Epithelial cell of proximal tubule (primary cell): Measurements from ENCODE around the gene TMEM150A. TPM values are rescaled to one million over a fixed set of nuclear protein-coding genes. Genes with fewer than 3 reads are reported as not detected.
A peak's percentile ranks its signal among the peaks of the same experiment; 100 is the strongest.
"Not testable (repeated sequence)": the region's sequence is repeated elsewhere in the genome, so short reads cannot be mapped to it uniquely, and the experiment has no call there.

Experiments used
- DNase-seq: peaks from one replicate; pipeline ENCODE4 v3.0.0-alpha.2; 2011; ENCODE audit warnings: low read depth
- H3K4me3 ChIP-seq: 2 replicates; pipeline ENCODE4 v1.5.1; 2011; ENCODE audit warnings: low read depth, mild to moderate bottlenecking, low read length
- total RNA-seq: library from RNA; depleted of rRNA; stranded (reverse); fragments of >200 nt; gene quantifications from 2 replicates; pipeline ENCODE4 v1.2.3, GENCODE V29; 2015
- TF ChIP-seq, protein P1 (sequence below): conservative IDR thresholded peaks from 2 replicates; pipeline ENCODE4 v1.5.1; 2012; ENCODE audit warnings: low read depth, mild to moderate bottlenecking, low read length

The TMEM150A gene
- total RNA-seq, 1 donor from 2014 or later = 7.4 TPM

DNA sequence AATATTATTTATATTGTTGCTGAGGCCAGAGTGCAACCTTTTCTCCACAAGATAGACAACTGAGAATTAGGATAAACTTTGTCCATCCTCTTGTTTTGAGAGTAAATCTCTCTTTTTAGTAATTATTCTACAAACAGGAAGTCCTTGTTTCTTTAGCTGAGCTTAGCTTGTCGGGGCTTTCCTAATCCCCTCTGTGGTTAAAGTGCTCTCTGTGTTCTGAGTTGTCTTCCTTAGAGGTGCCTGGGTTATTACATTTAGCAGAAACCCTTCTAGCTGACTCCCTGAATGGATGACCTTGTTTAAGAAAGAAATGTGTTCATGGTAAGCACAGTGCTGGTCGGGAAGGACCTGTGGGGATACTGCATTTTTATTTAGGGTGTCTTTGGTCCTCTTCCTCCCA lies 26.2 kb upstream of the TMEM150A start:
- TF ChIP-seq, protein P1, sequence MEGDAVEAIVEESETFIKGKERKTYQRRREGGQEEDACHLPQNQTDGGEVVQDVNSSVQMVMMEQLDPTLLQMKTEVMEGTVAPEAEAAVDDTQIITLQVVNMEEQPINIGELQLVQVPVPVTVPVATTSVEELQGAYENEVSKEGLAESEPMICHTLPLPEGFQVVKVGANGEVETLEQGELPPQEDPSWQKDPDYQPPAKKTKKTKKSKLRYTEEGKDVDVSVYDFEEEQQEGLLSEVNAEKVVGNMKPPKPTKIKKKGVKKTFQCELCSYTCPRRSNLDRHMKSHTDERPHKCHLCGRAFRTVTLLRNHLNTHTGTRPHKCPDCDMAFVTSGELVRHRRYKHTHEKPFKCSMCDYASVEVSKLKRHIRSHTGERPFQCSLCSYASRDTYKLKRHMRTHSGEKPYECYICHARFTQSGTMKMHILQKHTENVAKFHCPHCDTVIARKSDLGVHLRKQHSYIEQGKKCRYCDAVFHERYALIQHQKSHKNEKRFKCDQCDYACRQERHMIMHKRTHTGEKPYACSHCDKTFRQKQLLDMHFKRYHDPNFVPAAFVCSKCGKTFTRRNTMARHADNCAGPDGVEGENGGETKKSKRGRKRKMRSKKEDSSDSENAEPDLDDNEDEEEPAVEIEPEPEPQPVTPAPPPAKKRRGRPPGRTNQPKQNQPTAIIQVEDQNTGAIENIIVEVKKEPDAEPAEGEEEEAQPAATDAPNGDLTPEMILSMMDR = no peak
- no peak overlapping the region for H3K4me3 ChIP-seq
- no peak for DNase-seq

- no peak for DNase-seq
- TF ChIP-seq, protein P1 = no peak
These were observed 21.5 kb upstream of the TMEM150A start for GRCh38 chr2:85623991-85624390.

DNA sequence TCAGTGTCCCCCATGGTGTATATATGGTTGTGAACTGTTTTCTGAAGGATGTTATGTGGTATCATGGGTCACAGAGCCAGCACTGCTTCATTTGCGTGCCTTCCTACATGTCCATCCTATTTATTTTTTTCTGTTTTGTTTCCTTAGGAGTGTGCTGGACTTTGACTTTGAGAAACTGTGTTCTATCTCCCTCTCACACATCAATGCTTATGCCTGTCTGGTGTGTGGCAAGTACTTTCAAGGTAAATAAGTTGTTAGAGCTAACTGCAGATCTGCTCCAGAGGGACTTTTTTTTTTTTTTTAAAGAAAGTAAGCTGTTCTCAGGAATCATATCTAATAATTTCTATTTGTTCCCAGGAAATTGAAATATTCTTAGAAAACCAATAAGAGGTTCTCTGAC lies 18.8 kb upstream of the TMEM150A start:
- DNase-seq = no peak
- TF ChIP-seq, protein P1 = no peak
- H3K4me3 ChIP-seq = no peak overlapping the region

More at GRCh38 chr2:85623991-85624390, 21.5 kb upstream of the TMEM150A start:
- H3K4me3 ChIP-seq = no peak overlapping the region

GRCh38 chr2:85619617-85620016 lies 17.1 kb upstream of the TMEM150A start:
- no peak overlapping the region for H3K4me3 ChIP-seq
- TF ChIP-seq, protein P1 = no peak
- no peak for DNase-seq

GRCh38 chr2:85617723-85618122 lies 15.2 kb upstream of the TMEM150A start:
- peak overlapping the region; percentile 93 for H3K4me3 ChIP-seq
- DNase-seq = not testable (repeated sequence)

DNA sequence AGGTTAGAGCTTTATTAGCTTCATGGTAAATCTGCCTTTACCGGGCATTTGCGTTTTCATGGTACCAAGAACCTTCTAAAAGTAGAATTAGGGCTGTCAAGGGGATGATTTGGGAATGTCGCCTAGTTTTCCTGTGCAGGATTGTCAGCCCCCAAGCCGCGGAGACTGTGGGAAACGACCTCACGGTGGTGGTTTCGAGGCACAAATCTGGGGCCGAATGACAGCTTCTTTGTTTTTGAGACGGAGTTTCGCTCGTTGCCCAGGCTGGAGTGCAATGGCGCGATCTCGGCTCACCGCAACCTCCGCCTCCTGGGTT lies 12.9 kb upstream of the TMEM150A start:
- no peak for DNase-seq
- TF ChIP-seq, protein P1 = no peak
- no peak overlapping the region for H3K4me3 ChIP-seq

DNA sequence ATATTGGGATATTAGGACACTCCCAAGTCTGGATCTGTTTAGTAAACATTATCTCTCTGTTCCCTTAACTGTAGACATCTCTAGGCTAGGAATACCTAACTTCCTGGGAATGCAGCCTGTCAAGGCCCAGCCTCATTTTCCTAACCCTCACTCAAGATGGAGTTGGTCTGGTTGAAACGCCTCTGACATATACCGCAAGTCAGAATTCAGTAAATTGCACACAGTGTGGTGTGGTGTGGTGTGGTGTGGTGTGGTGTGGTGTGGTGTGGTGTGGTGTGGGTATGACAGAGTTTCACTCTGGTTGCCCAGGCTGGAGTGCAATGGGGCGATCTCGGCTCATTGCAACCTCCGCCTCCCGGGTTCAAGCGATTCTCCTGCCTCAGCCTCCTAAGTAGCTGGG lies 12.3 kb upstream of the TMEM150A start:
- H3K4me3 ChIP-seq, DNase-seq: not testable (repeated sequence)

- no peak for DNase-seq
- TF ChIP-seq, protein P1 = no peak
- no peak overlapping the region for H3K4me3 ChIP-seq
These were observed 11.4 kb upstream of the TMEM150A start for GRCh38 chr2:85613717-85614515.
